ENCODE measurements around the gene UBR4. TPM values are rescaled to one million over a fixed set of nuclear protein-coding genes. Genes with fewer than 3 reads are reported as not detected.
A peak's percentile ranks its signal among the peaks of the same experiment; 100 is the strongest.

The UBR4 gene
- total and polyA plus RNA-seq, 3 experiments from 2014 or later = 27.4 to 112 (median 110) TPM

- Histone ChIP-seq H3K9me3 (ENCODE audit: low read length) (no peaks in the 10 kb centered on the region), H3K27me3 (ENCODE audit: insufficient read depth, low read length, poor library complexity, severe bottlenecking) (no peaks in the 10 kb centered on the region), H3K4me3 (ENCODE audit: low read length) (no peak overlapping the region), H3K4me1 (ENCODE audit: insufficient read depth, low read length) (peaks cover 37% of the 10 kb centered on the region), H3K36me3 (ENCODE audit: insufficient read depth, low read length) (peaks cover 10% of the 10 kb centered on the region), H3K27ac (ENCODE audit: low read depth, low read length) (no peak overlapping the region)
- Mint-ChIP-seq H3K9me3 (no peaks in the 10 kb centered on the region), H3K36me3 (peaks cover 0 to 43% (median 10%) of the 10 kb centered on the region in 3 donors), H3K27ac (peak overlapping the region in 3 of 8 donors; percentile 10 to 56 (median 33)), H3K4me3 (peak overlapping the region in 1 of 7 donors; percentile 12), H3K27me3 (peaks cover 0 to 2% of the 10 kb centered on the region in 2 donors), H3K4me1 (peaks cover 67 to 90% (median 73%) of the 10 kb centered on the region in 3 donors)
- no peak for DNase-seq
- POLR2A ChIA-PET = interaction anchor here (0.7 kb wide), 1 partner anchor 1581 kb away, joined by 4 read pairs; no protein-coding TSS in a partner anchor
- CTCF ChIA-PET = no interaction called here
These were observed 4.7 kb downstream of the UBR4 start for GRCh38 chr1:19205403-19205802.

- Mint-ChIP-seq H3K36me3 (peaks cover 0 to 46% (median 10%) of the 10 kb centered on the region in 3 donors), H3K4me3 (peak overlapping the region in 2 of 7 donors; percentile 16 to 29), H3K9me3 (no peaks in the 10 kb centered on the region), H3K27ac (peak overlapping the region in 4 of 8 donors; percentile 12 to 56 (median 34)), H3K4me1 (peaks cover 64 to 90% (median 68%) of the 10 kb centered on the region in 3 donors), H3K27me3 (no peaks in the 10 kb centered on the region)
- H3K27me3 ChIP-seq (ENCODE audit: insufficient read depth, low read length, poor library complexity, severe bottlenecking) = no peaks in the 10 kb centered on the region
- no peak overlapping the region for H3K27ac ChIP-seq (ENCODE audit: low read depth, low read length)
- H3K4me1 ChIP-seq (ENCODE audit: insufficient read depth, low read length) = peaks cover 37% of the 10 kb centered on the region
- ChIA-PET CTCF (no interaction called here), POLR2A (interaction anchor here (0.7 kb wide), 1 partner anchor 1582 kb away, joined by 4 read pairs; no protein-coding TSS in a partner anchor)
- no peak overlapping the region for H3K4me3 ChIP-seq (ENCODE audit: low read length)
- no peaks in the 10 kb centered on the region for H3K9me3 ChIP-seq (ENCODE audit: low read length)
- no peak for DNase-seq
- H3K36me3 ChIP-seq (ENCODE audit: insufficient read depth, low read length) = peaks cover 16% of the 10 kb centered on the region
These were observed 5.4 kb downstream of the UBR4 start for GRCh38 chr1:19204446-19205266.

- Mint-ChIP-seq H3K36me3 (peaks cover 0 to 52% (median 15%) of the 10 kb centered on the region in 3 donors), H3K4me3 (no peak overlapping the region), H3K4me1 (peaks cover 52 to 83% (median 60%) of the 10 kb centered on the region in 3 donors), H3K27me3 (no peaks in the 10 kb centered on the region), H3K27ac (peak overlapping the region in 1 of 8 donors; percentile 65), H3K9me3 (no peaks in the 10 kb centered on the region)
- Histone ChIP-seq H3K27me3 (ENCODE audit: insufficient read depth, low read length, poor library complexity, severe bottlenecking) (no peaks in the 10 kb centered on the region), H3K4me1 (ENCODE audit: insufficient read depth, low read length) (peaks cover 28% of the 10 kb centered on the region), H3K36me3 (ENCODE audit: insufficient read depth, low read length) (peaks cover 25% of the 10 kb centered on the region), H3K9me3 (ENCODE audit: low read length) (no peaks in the 10 kb centered on the region), H3K27ac (ENCODE audit: low read depth, low read length) (no peak overlapping the region), H3K4me3 (ENCODE audit: low read length) (no peak overlapping the region)
- DNase-seq = no peak
- ChIA-PET CTCF (no interaction called here), POLR2A (no interaction called here)
These were observed 6.6 kb downstream of the UBR4 start for GRCh38 chr1:19203440-19203839.

- ChIA-PET CTCF (no interaction called here), POLR2A (no interaction called here)
- Histone ChIP-seq H3K9me3 (ENCODE audit: low read length) (no peaks in the 10 kb centered on the region), H3K27me3 (ENCODE audit: insufficient read depth, low read length, poor library complexity, severe bottlenecking) (no peaks in the 10 kb centered on the region), H3K4me3 (ENCODE audit: low read length) (no peak overlapping the region), H3K4me1 (ENCODE audit: insufficient read depth, low read length) (peaks cover 17% of the 10 kb centered on the region), H3K36me3 (ENCODE audit: insufficient read depth, low read length) (peaks cover 36% of the 10 kb centered on the region), H3K27ac (ENCODE audit: low read depth, low read length) (no peak overlapping the region)
- Mint-ChIP-seq H3K36me3 (peaks cover 0 to 62% (median 18%) of the 10 kb centered on the region in 3 donors), H3K9me3 (no peaks in the 10 kb centered on the region), H3K27ac (peak overlapping the region in 7 of 8 donors; percentile 0 to 75 (median 18)), H3K4me3 (no peak overlapping the region), H3K27me3 (no peaks in the 10 kb centered on the region), H3K4me1 (peaks cover 43 to 73% (median 50%) of the 10 kb centered on the region in 3 donors)
- peak in 1 of 5 donors; percentile 13 for DNase-seq
These were observed 7.7 kb downstream of the UBR4 start for GRCh38 chr1:19202396-19202795.

- Histone ChIP-seq H3K27ac (ENCODE audit: low read depth, low read length) (no peak overlapping the region), H3K36me3 (ENCODE audit: insufficient read depth, low read length) (peaks cover 50% of the 10 kb centered on the region), H3K4me1 (ENCODE audit: insufficient read depth, low read length) (peaks cover 8% of the 10 kb centered on the region), H3K4me3 (ENCODE audit: low read length) (no peak overlapping the region), H3K27me3 (ENCODE audit: insufficient read depth, low read length, poor library complexity, severe bottlenecking) (no peaks in the 10 kb centered on the region), H3K9me3 (ENCODE audit: low read length) (no peaks in the 10 kb centered on the region)
- Mint-ChIP-seq H3K4me1 (peaks cover 26 to 52% (median 31%) of the 10 kb centered on the region in 3 donors), H3K4me3 (no peak overlapping the region), H3K9me3 (no peaks in the 10 kb centered on the region), H3K27me3 (no peaks in the 10 kb centered on the region), H3K27ac (peak overlapping the region in 1 of 8 donors; percentile 21), H3K36me3 (peaks cover 10 to 81% (median 24%) of the 10 kb centered on the region in 3 donors)
- ChIA-PET CTCF (interaction anchor here (1.5 kb wide), 1 partner anchor 451 kb away, joined by 4 read pairs; no protein-coding TSS in a partner anchor), POLR2A (no interaction called here)
- DNase-seq = no peak
These were observed 10.0 kb downstream of the UBR4 start for GRCh38 chr1:19199969-19200604.

- peak overlapping the region in 1 of 8 donors; percentile 21 for H3K27ac Mint-ChIP-seq
- peaks cover 10 to 76% (median 24%) of the 10 kb centered on the region in 3 donors for H3K36me3 Mint-ChIP-seq
- POLR2A ChIA-PET = no interaction called here
- H3K27me3 Mint-ChIP-seq = no peaks in the 10 kb centered on the region
- H3K4me1 ChIP-seq (ENCODE audit: insufficient read depth, low read length) = peaks cover 8% of the 10 kb centered on the region
- no peak overlapping the region for H3K4me3 Mint-ChIP-seq
- H3K36me3 ChIP-seq (ENCODE audit: insufficient read depth, low read length) = peaks cover 50% of the 10 kb centered on the region
- no peaks in the 10 kb centered on the region for H3K27me3 ChIP-seq (ENCODE audit: insufficient read depth, low read length, poor library complexity, severe bottlenecking)
- no peak for DNase-seq
- no peak overlapping the region for H3K4me3 ChIP-seq (ENCODE audit: low read length)
- H3K9me3 Mint-ChIP-seq = no peaks in the 10 kb centered on the region
- H3K9me3 ChIP-seq (ENCODE audit: low read length) = no peaks in the 10 kb centered on the region
- CTCF ChIA-PET = interaction anchor here (1.5 kb wide), 1 partner anchor 452 kb away, joined by 4 read pairs; no protein-coding TSS in a partner anchor
- H3K4me1 Mint-ChIP-seq = peaks cover 20 to 45% (median 25%) of the 10 kb centered on the region in 3 donors
- H3K27ac ChIP-seq (ENCODE audit: low read depth, low read length) = no peak overlapping the region
These were observed 10.6 kb downstream of the UBR4 start for GRCh38 chr1:19199329-19199968.

GRCh38 chr1:19198820-19199219, 11.2 kb downstream of the UBR4 start:
- ChIA-PET POLR2A (no interaction called here), CTCF (no interaction called here)
- H3K4me1 Mint-ChIP-seq = peaks cover 17 to 39% (median 20%) of the 10 kb centered on the region in 3 donors
- Histone ChIP-seq H3K4me1 (ENCODE audit: insufficient read depth, low read length) (peaks cover 8% of the 10 kb centered on the region), H3K27ac (ENCODE audit: low read depth, low read length) (no peak overlapping the region), H3K27me3 (ENCODE audit: insufficient read depth, low read length, poor library complexity, severe bottlenecking) (no peaks in the 10 kb centered on the region), H3K36me3 (ENCODE audit: insufficient read depth, low read length) (peaks cover 52% of the 10 kb centered on the region), H3K4me3 (ENCODE audit: low read length) (no peak overlapping the region), H3K9me3 (ENCODE audit: low read length) (no peaks in the 10 kb centered on the region)
- no peaks in the 10 kb centered on the region for H3K9me3 Mint-ChIP-seq
- H3K27ac Mint-ChIP-seq = peak overlapping the region in 3 of 8 donors; percentile 11 to 40 (median 18)
- DNase-seq = no peak
- H3K36me3 Mint-ChIP-seq = peaks cover 13 to 78% (median 25%) of the 10 kb centered on the region in 3 donors
- no peaks in the 10 kb centered on the region for H3K27me3 Mint-ChIP-seq
- no peak overlapping the region for H3K4me3 Mint-ChIP-seq
